ENCODE results near the gene CRAMP1.

DNA sequence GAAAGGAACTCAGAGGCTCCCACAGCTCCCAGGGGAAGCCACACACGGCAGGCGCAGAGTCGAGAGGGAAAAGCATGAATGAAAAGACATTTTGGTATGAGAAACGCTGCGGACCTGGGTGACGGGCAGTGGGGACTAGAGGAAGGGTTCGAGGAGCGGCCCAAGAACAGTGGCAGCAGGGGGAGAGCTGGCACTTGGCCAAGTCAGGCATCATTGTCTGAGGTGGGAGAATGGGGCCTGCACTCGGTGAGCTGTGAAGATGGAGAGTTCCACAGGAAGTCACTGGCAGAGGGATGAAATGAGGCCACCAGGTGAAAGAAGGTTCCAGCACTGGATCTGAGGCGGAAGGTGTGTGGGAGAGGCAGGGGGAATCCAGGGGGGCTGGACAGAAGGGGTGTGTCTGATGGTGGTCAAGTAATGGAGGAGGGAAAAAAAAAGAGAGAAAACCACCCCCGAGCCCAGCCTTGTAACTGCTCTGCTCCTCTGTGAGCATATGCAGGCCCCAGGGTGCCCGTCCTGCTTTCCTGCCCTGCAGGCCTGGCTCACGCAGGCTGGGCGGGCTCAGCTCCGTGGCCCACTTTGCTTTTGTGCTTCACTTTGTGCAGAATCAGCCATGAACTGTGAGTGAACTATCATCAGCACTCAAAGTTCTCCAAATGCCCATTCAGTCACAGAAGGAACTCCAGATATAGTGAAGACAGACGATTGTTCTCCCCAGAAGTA, 46.9 kb upstream of the CRAMP1 start:
- TF ChIP-seq, protein P1, sequence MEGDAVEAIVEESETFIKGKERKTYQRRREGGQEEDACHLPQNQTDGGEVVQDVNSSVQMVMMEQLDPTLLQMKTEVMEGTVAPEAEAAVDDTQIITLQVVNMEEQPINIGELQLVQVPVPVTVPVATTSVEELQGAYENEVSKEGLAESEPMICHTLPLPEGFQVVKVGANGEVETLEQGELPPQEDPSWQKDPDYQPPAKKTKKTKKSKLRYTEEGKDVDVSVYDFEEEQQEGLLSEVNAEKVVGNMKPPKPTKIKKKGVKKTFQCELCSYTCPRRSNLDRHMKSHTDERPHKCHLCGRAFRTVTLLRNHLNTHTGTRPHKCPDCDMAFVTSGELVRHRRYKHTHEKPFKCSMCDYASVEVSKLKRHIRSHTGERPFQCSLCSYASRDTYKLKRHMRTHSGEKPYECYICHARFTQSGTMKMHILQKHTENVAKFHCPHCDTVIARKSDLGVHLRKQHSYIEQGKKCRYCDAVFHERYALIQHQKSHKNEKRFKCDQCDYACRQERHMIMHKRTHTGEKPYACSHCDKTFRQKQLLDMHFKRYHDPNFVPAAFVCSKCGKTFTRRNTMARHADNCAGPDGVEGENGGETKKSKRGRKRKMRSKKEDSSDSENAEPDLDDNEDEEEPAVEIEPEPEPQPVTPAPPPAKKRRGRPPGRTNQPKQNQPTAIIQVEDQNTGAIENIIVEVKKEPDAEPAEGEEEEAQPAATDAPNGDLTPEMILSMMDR (IDR thresholded peaks at IDR 0.05; ENCODE audit: low read length), result no peak
- no peak for TF ChIP-seq EZH2 (optimal IDR thresholded peaks at IDR 0.05; ENCODE audit: low read depth, low read length)
- TF ChIP-seq EZH2phosphoT487 (IDR thresholded peaks at IDR 0.05; ENCODE audit: low read length), result no peak
